Lower lobe of right lung (tissue), 2 donors: Measurements from ENCODE around the gene RANBP3L. TPM values are rescaled to one million over a fixed set of nuclear protein-coding genes. Genes with fewer than 3 reads are reported as not detected.
"Not testable (repeated sequence)": the region's sequence is repeated elsewhere in the genome, so short reads cannot be mapped to it uniquely, and the experiment has no call there.

Source experiments
- ATAC-seq, 2 donors: fragments of 200-7000 bp; cut with Tn5 transposase; one replicate each; pipeline ENCODE4 v1.9.1; 2020 to 2022; ENCODE audit warnings: mild to moderate bottlenecking in 2 of 2, moderate library complexity in 2 of 2
- DNase-seq: peaks from one replicate; pipeline ENCODE4 v3.0.0-alpha.2; 2020
- H3K27ac ChIP-seq: fragments of 200-600 bp; one replicate; pipeline ENCODE4 v1.8.0; 2022
- H3K27me3 ChIP-seq: fragments of 200-600 bp; one replicate; pipeline ENCODE4 v1.8.0; 2022; ENCODE audit warnings: low read depth
- H3K36me3 ChIP-seq: fragments of 200-600 bp; one replicate; pipeline ENCODE4 v1.8.0; 2022; ENCODE audit warnings: mild to moderate bottlenecking
- H3K4me1 ChIP-seq: fragments of 200-600 bp; one replicate; pipeline ENCODE4 v1.8.0; 2022
- H3K4me3 ChIP-seq: fragments of 200-600 bp; one replicate; pipeline ENCODE4 v1.8.0; 2022; ENCODE audit warnings: mild to moderate bottlenecking
- H3K9me3 ChIP-seq: fragments of 200-600 bp; one replicate; pipeline ENCODE4 v1.8.0; 2022
- intact Hi-C: fragments of 100-400 bp; cut with DNase I; formaldehyde crosslinking; loops from one replicate; pipeline ENCODE4 v1.11.0; 2022
- total RNA-seq: library from RNA; stranded (reverse); fragmentation: NEBNext Ultra II Directional; extraction: Animal tissue kit (Norgen Biotek cat#: 25700); gene quantifications from one replicate; pipeline ENCODE4 v1.2.1, GENCODE V29; 2021
- TF ChIP-seq, protein P1 (sequence below): fragments of 200-600 bp; IDR thresholded peaks from one replicate; pipeline ENCODE4 v1.8.0; 2022; ENCODE audit warnings: antibody characterized with exemption, mild to moderate bottlenecking
- donor health status: DM: no; HTN: yes; CAD: no; lungs with severe emphysema.

The RANBP3L gene
- total RNA-seq, 1 donor from 2014 or later = 2.8 TPM

DNA sequence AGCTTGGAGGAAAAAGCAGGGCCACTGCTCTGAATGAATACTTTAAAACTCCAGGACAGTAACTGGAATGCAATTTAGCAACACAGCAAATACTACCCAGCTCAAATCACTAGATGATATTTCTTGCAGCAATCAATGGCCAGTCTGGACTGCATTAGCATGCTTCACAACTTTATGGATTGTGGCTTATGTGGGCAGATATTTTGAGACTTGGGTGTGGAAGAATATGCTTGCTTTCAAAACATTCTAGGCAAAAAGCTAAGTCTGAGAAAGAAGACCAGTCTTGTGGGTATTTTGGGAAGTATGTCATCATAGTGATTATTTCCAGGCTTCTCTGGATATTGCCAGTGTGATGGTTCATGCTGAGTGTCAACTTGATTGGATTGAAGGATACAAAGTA lies 3.1 kb downstream of the RANBP3L start:
- Histone ChIP-seq H3K36me3 (no peaks in the 10 kb centered on the region), H3K4me3 (no peak overlapping the region), H3K9me3 (no peaks in the 10 kb centered on the region), H3K4me1 (peaks cover 15% of the 10 kb centered on the region), H3K27ac (no peak overlapping the region), H3K27me3 (no peaks in the 10 kb centered on the region)
- TF ChIP-seq, protein P1, sequence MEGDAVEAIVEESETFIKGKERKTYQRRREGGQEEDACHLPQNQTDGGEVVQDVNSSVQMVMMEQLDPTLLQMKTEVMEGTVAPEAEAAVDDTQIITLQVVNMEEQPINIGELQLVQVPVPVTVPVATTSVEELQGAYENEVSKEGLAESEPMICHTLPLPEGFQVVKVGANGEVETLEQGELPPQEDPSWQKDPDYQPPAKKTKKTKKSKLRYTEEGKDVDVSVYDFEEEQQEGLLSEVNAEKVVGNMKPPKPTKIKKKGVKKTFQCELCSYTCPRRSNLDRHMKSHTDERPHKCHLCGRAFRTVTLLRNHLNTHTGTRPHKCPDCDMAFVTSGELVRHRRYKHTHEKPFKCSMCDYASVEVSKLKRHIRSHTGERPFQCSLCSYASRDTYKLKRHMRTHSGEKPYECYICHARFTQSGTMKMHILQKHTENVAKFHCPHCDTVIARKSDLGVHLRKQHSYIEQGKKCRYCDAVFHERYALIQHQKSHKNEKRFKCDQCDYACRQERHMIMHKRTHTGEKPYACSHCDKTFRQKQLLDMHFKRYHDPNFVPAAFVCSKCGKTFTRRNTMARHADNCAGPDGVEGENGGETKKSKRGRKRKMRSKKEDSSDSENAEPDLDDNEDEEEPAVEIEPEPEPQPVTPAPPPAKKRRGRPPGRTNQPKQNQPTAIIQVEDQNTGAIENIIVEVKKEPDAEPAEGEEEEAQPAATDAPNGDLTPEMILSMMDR = no peak
- DNase-seq (no peak), ATAC-seq (peak in 1 of 2 donors; percentile 63)
- intact Hi-C loops = no loop called here

DNA sequence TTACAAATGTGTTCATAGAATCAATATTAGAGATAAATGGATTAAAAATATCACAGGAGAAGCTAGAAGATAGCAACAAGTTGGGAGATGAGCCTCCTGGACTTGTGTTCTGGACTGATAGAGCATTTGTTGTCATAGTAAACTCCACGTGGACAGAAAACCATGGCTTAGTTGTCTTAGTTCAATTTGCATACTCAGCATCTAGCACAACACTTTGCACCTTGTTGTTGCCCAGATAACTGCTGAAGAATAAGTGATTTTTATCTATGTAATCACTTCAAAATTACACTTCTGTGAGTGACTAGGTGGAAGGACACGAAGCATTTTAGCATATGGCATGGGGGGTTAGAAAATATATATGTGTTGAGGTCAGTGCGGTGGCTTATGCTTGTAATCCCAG lies 4.0 kb downstream of the RANBP3L start:
- intact Hi-C loops = no loop called here
- peaks cover 10% of the 10 kb centered on the region for H3K4me1 ChIP-seq
- no peaks in the 10 kb centered on the region for H3K36me3 ChIP-seq
- no peaks in the 10 kb centered on the region for H3K9me3 ChIP-seq
- no peak overlapping the region for H3K4me3 ChIP-seq
- no peak for DNase-seq
- TF ChIP-seq, protein P1 = no peak
- no peaks in the 10 kb centered on the region for H3K27me3 ChIP-seq
- no peak overlapping the region for H3K27ac ChIP-seq
- ATAC-seq = no peak

DNA sequence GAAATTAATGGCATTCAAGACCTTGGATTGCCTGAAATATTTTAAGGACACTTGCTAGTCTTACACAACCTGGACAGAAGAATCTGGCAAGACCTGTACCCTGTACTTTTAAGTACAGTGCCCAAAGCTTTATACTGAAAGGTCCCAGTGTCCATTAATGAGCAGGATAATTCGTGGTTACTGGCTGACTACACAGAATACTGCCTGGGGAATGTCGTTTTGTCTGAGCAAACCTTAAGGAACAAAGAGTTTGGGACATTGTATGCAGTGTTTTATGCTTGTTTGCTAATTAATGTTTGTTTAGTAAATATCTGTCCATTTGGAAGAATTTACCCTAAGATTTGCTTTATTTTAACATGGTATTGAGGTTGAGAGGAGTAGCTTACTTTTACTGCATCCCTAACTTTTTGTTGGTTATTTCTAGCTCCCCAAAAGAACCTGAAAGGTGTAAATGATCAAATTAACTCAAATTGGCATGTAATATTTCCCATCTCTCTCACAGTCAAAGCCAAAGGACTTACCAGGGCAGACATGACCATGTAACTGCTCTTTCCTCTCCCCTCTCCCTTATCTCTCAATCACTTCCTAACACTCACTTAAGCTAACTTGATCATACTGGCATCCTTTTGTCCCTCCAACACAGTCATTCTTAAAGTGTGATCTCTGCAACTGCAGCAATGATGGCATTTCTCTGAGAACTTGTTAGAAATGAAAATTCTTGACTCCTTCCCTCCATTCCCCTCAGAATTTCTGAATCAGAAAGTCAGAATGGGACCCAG lies 15.7 kb downstream of the RANBP3L start:
- Histone ChIP-seq H3K4me1 (no peaks in the 10 kb centered on the region), H3K9me3 (no peaks in the 10 kb centered on the region), H3K4me3 (no peak overlapping the region), H3K36me3 (no peaks in the 10 kb centered on the region), H3K27me3 (no peaks in the 10 kb centered on the region), H3K27ac (no peak overlapping the region)
- TF ChIP-seq, protein P1 = no peak
- intact Hi-C loops = no loop called here
- ATAC-seq = no peak
- DNase-seq = no peak

DNA sequence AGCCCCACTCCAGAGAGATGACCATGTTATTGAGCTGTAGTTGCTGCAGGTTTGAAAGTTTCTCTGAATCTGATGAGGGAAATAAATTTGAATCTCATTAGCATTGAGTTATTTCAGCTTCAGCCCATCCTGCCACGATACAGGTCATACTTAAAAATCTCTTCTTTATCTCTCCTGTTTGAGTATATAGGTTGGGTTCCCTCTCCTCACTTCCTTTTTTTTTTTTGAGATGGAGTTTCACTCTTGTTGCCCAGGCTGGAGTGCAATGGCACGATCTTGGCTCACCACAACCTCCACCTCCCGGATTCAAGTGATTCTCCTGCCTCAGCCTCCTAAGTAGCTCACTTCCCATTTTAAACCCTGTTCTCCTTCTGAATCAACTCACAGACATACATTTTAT lies 17.9 kb downstream of the RANBP3L start:
- H3K4me1 ChIP-seq, intact Hi-C loops, H3K4me3 ChIP-seq, DNase-seq, H3K27ac ChIP-seq, ATAC-seq, H3K36me3 ChIP-seq, H3K9me3 ChIP-seq, H3K27me3 ChIP-seq: not testable (repeated sequence)

DNA sequence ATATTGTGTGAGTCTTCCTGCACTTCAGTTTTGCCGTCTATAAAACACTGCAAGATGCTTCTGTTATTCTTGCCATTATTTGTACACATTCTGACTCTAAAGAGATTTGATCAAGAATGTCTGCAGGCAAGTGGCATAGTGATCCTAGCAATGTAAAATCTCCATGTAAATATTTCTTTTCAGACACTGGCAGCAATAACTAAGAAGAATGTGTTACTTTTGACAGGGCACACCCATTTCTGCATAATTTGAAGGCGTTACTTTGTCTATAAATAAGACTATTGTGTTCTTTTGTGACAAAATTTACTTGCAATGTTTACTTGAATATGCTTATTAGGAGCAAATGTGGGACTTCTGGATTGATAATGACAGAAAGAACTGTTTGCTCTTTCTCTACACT lies 20.1 kb downstream of the RANBP3L start:
- no peak for ATAC-seq
- Histone ChIP-seq H3K27ac (no peak overlapping the region), H3K9me3 (no peaks in the 10 kb centered on the region), H3K36me3 (no peaks in the 10 kb centered on the region), H3K27me3 (no peaks in the 10 kb centered on the region), H3K4me1 (no peaks in the 10 kb centered on the region), H3K4me3 (no peak overlapping the region)
- DNase-seq = no peak
- intact Hi-C loops = no loop called here
- TF ChIP-seq, protein P1 = no peak

DNA sequence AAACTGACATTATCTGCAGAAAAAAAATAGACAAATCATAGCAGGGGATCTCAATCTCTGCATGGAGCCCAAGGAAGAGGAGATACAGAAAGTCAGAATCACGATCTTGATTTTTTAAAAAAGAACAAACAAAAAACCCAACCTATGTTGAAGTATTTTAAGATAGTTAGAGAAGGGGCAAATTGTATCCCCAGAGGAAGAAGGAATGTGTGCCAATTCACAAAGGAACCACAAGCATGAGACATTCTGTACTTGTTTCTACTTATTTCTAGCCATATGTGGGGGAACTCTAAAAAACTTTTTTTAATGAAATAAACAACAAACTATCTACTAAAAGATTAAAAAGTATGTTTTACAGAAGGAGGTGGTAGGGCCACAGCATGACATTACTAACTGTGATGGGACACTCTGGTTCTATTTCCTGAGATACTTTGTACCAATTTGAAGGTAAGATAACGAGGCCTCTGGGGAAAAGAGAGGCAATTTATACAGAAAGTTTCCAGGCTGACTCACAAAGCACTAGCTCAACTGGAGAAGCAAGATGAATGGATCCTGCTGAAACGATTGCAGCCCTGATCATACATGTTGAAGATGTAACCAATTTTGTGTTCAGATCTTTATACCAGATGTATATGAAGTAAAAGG lies 22.5 kb downstream of the RANBP3L start:
- Histone ChIP-seq H3K27me3 (no peaks in the 10 kb centered on the region), H3K4me3 (no peak overlapping the region), H3K36me3 (no peaks in the 10 kb centered on the region), H3K4me1 (no peaks in the 10 kb centered on the region), H3K9me3 (no peaks in the 10 kb centered on the region), H3K27ac (no peak overlapping the region)
- TF ChIP-seq, protein P1 = no peak
- DNase-seq (no peak), ATAC-seq (no peak)
- intact Hi-C loops = no loop called here
